Ovary (tissue), 9 donors: Measurements from ENCODE around the gene TCF12. TPM values are rescaled to one million over a fixed set of nuclear protein-coding genes. Genes with fewer than 3 reads are reported as not detected.

ENCODE experiments used
- DNase-seq, 5 donors: peaks; one replicate each; pipeline ENCODE4 v3.0.0-alpha.2; 2019 to 2020
- H3K27ac ChIP-seq, 2 donors: fragments of 200-600 bp; one replicate each; pipeline versions ENCODE4 v1.5.1 to v1.8.0; 2019 to 2022
- H3K27me3 ChIP-seq: fragments of 200-600 bp; one replicate; pipeline ENCODE4 v1.8.0; 2022
- H3K36me3 ChIP-seq: fragments of 200-600 bp; sonication (generic); one replicate; pipeline ENCODE4 v1.5.1; 2019
- H3K4me1 ChIP-seq: one replicate; pipeline ENCODE4 v1.8.1; 2013; ENCODE audit warnings: mild to moderate bottlenecking, moderate library complexity; ENCODE audit not compliant: insufficient read depth
- H3K4me3 ChIP-seq: fragments of 200-600 bp; sonication (generic); one replicate; pipeline ENCODE4 v1.5.1; 2017
- H3K9me3 ChIP-seq, 2 donors: fragments of 200-600 bp in 1 of 2; sonication (generic) in 1 of 2; one replicate each; pipeline versions ENCODE4 v1.5.1 to v1.8.1; 2013 to 2019; ENCODE audit warnings: mild to moderate bottlenecking in 1 of 2, moderate library complexity in 1 of 2
- CTCF ChIP-seq, 3 donors: fragments of 450-650 bp in 2 of 3; fragments of 200-600 bp in 1 of 3; IDR thresholded peaks; one replicate each; pipeline versions ENCODE4 v1.5.1 to v1.8.0; 2016 to 2022; ENCODE audit warnings: antibody characterized with exemption in 3 of 3, mild to moderate bottlenecking in 1 of 3
- EP300 ChIP-seq: sonication (generic); formaldehyde crosslinking; IDR thresholded peaks from one replicate; pipeline ENCODE4 v1.6.1; 2017; ENCODE audit warnings: antibody characterized with exemption
- POLR2A ChIP-seq: fragments of 450-650 bp; IDR thresholded peaks from one replicate; pipeline ENCODE4 v1.6.1; 2017; ENCODE audit warnings: antibody characterized with exemption, mild to moderate bottlenecking, moderate library complexity
- WGBS, 3 donors: extraction: QIAGEN DNeasy Blood & Tissue Kit in 1 of 3; methylation state at CpG; one replicate each; pipeline versions ENCODE4 v1.1.5 to v1.1.7; 2013 to 2017; 5-methylcytosine and 5-hydroxymethylcytosine counted together
- intact Hi-C, 4 donors: fragments of 100-400 bp; cut with DNase I; formaldehyde crosslinking; loops; one replicate each; pipeline versions ENCODE4 v1.11.0 to v1.15.1; 2022 to 2023
- polyA plus RNA-seq, 2 donors: library from polyadenylated mRNA; stranded (reverse); fragments of 200-250 nt in 1 of 2; fragments of 350-450 nt in 1 of 2; fragmentation: Illumina TruSeq in 1 of 2; extraction: RNeasy Lipid Tissue Mini Kit (QIAGEN cat#74804) in 1 of 2; gene quantifications; one replicate each; pipeline ENCODE4 v1.2.3, GENCODE V29; 2013 to 2014
- total RNA-seq, 7 donors: library from RNA; depleted of rRNA in 2 of 7; stranded (reverse); fragments of >200 nt in 2 of 7; fragmentation: NEBNext Ultra II Directional in 3 of 7; extraction: Animal tissue kit (Norgen Biotek cat#: 25700) in 3 of 7; gene quantifications; one replicate each; pipeline versions ENCODE4 v1.1.0 to v1.2.4, GENCODE V29; 2016 to 2023
- donor health status: DM: no; HTN: no; CAD: no; lungs with moderate emphysema.
- donor health status: DM: no; HTN: no; CAD: no.
- donor health status: Bipolar disorder and iron deficiency.
- donor health status: DM: yes; HTN: yes; CAD: no.
- donor health status: DM: no; HTN: no; CAD: no.
- donor health status: DM: yes; HTN: yes; CAD: no.

Gene TCF12
- total and polyA plus RNA-seq, 9 donors, result 28.6 to 150 (median 116) TPM

- Histone ChIP-seq H3K36me3 (no peaks in the 10 kb centered on the region), H3K9me3 (no peaks in the 10 kb centered on the region), H3K27ac (peak overlapping the region in 1 of 2 donors; percentile 5), H3K4me1 (peaks cover 1% of the 10 kb centered on the region), H3K27me3 (no peaks in the 10 kb centered on the region), H3K4me3 (peak overlapping the region; percentile 39)
- WGBS, 3 donors, result 2 to 3% (median 2%) methylated on average over 45 of the region's 45 CpGs
- intact Hi-C loops, result loop anchor here (5.0 to 10.0 kb wide), 4 partner anchors 162 to 812 kb away; partner anchors contain the start of gene TCF12 (in 1 of the 4)
- TF ChIP-seq CTCF (IDR thresholded peaks at IDR 0.05), result peak; percentile 60 to 76 (median 63)
- TF ChIP-seq EP300, result no peak
- no peak for TF ChIP-seq POLR2A
- DNase-seq, result peak; percentile 73 to 90 (median 85)
Measured at GRCh38 chr15:57306161-57306943, 387.9 kb downstream of the TCF12 start.

GRCh38 chr15:57306944-57307411 is 388.5 kb downstream of the TCF12 start:
- H3K4me1 ChIP-seq, result peaks cover 1% of the 10 kb centered on the region
- 48 to 50% (median 49%) methylated on average over 24 of the region's 24 CpGs for WGBS, 3 donors
- H3K4me3 ChIP-seq, result peak overlapping the region; percentile 39
- H3K36me3 ChIP-seq, result no peaks in the 10 kb centered on the region
- H3K27me3 ChIP-seq, result no peaks in the 10 kb centered on the region
- H3K27ac ChIP-seq, result no peak overlapping the region
- peak in 1 of 5 donors; percentile 59 for DNase-seq
- intact Hi-C loops, result loop anchor here (5.0 to 10.0 kb wide), 4 partner anchors 162 to 812 kb away; partner anchors contain the start of gene TCF12 (in 1 of the 4)
- TF ChIP-seq POLR2A (no peak), CTCF (IDR thresholded peaks at IDR 0.05) (no peak), EP300 (no peak)
- H3K9me3 ChIP-seq, result no peaks in the 10 kb centered on the region

- Histone ChIP-seq H3K27ac (no peak overlapping the region), H3K4me1 (peaks cover 1% of the 10 kb centered on the region), H3K9me3 (no peaks in the 10 kb centered on the region), H3K27me3 (no peaks in the 10 kb centered on the region), H3K36me3 (no peaks in the 10 kb centered on the region), H3K4me3 (no peak overlapping the region)
- 55 to 66% (median 57%) methylated on average over 13 of the region's 13 CpGs for WGBS, 3 donors
- peak in 1 of 5 donors; percentile 59 for DNase-seq
- TF ChIP-seq POLR2A (no peak), EP300 (no peak), CTCF (IDR thresholded peaks at IDR 0.05) (no peak)
- intact Hi-C loops, result loop anchor here (5.0 to 10.0 kb wide), 4 partner anchors 163 to 813 kb away; partner anchors contain the start of gene TCF12 (in 1 of the 4)
Measured at GRCh38 chr15:57307527-57308169, 389.2 kb downstream of the TCF12 start.

GRCh38 chr15:57308170-57308545 is 389.7 kb downstream of the TCF12 start:
- H3K9me3 ChIP-seq, result no peaks in the 10 kb centered on the region
- no peak overlapping the region for H3K4me3 ChIP-seq
- H3K36me3 ChIP-seq, result no peaks in the 10 kb centered on the region
- no peaks in the 10 kb centered on the region for H3K27me3 ChIP-seq
- DNase-seq, result no peak
- TF ChIP-seq CTCF (IDR thresholded peaks at IDR 0.05) (no peak), EP300 (no peak), POLR2A (no peak)
- H3K4me1 ChIP-seq, result peaks cover 1% of the 10 kb centered on the region
- no peak overlapping the region for H3K27ac ChIP-seq
- intact Hi-C loops, result loop anchor here (5.0 to 10.0 kb wide), 4 partner anchors 163 to 813 kb away; partner anchors contain the start of gene TCF12 (in 1 of the 4)
- 95 to 99% (median 96%) methylated on average over 5 of the region's 5 CpGs for WGBS, 3 donors
